Heart right ventricle (tissue), 16 donors: ENCODE results near the gene SETBP1. TPM values are rescaled to one million over a fixed set of nuclear protein-coding genes. Genes with fewer than 3 reads are reported as not detected.

Experiments
- ATAC-seq, 8 donors: fragments of 200-7000 bp; cut with Tn5 transposase; one replicate each; pipeline ENCODE4 v1.9.1; 2020; ENCODE audit warnings: mild to moderate bottlenecking in 8 of 8, moderate library complexity in 8 of 8, moderate number of reproducible peaks in 1 of 8
- DNase-seq, 2 donors: peaks; one replicate each; pipeline ENCODE4 v3.0.0-alpha.2; 2020
- H3K27ac ChIP-seq, 10 donors: fragments of 200-600 bp; sonication (generic) in 2 of 10; one replicate each; pipeline versions ENCODE4 v1.5.0 to v1.8.0; 2020 to 2022; ENCODE audit warnings: mild to moderate bottlenecking in 3 of 10
- H3K27me3 ChIP-seq, 7 donors: fragments of 200-600 bp; one replicate each; pipeline ENCODE4 v1.8.0; 2021 to 2022; ENCODE audit warnings: mild to moderate bottlenecking in 2 of 7
- H3K36me3 ChIP-seq, 9 donors: fragments of 200-600 bp; sonication (generic) in 1 of 9; one replicate each; pipeline versions ENCODE4 v1.5.0 to v1.8.0; 2020 to 2022; ENCODE audit warnings: mild to moderate bottlenecking in 2 of 9
- H3K4me1 ChIP-seq, 9 donors: fragments of 200-600 bp; sonication (generic) in 1 of 9; one replicate each; pipeline versions ENCODE4 v1.5.0 to v1.8.0; 2020 to 2022; ENCODE audit warnings: mild to moderate bottlenecking in 4 of 9
- H3K4me3 ChIP-seq, 10 donors: fragments of 200-600 bp; sonication (generic) in 2 of 10; one replicate each; pipeline versions ENCODE4 v1.5.0 to v1.8.0; 2020 to 2022; ENCODE audit warnings: mild to moderate bottlenecking in 7 of 10, moderate library complexity in 2 of 10
- H3K9me3 ChIP-seq, 11 donors: fragments of 200-600 bp in 10 of 11; sonication (generic) in 2 of 11; one replicate each; pipeline versions ENCODE4 v1.5.0 to v1.8.0; 2013 to 2022; ENCODE audit warnings: mild to moderate bottlenecking in 2 of 11, control low read depth in 1 of 11, moderate library complexity in 1 of 11
- WGBS, 2 donors: extraction: QIAGEN DNeasy Blood & Tissue Kit; methylation state at CpG; one replicate each; pipeline ENCODE4 v1.1.7; 2013; ENCODE audit warnings: inconsistent platforms in 1 of 2; 5-methylcytosine and 5-hydroxymethylcytosine counted together
- intact Hi-C, 10 donors: fragments of 100-400 bp; cut with DNase I; formaldehyde crosslinking; loops; one replicate each; pipeline versions ENCODE4 v1.11.1 to v1.14.2; 2022
- polyA plus RNA-seq, 2 donors: library from polyadenylated mRNA; stranded (reverse); fragments of 200-250 nt; gene quantifications; one replicate each; pipeline ENCODE4 v1.2.3, GENCODE V29; 2013
- total RNA-seq, 10 donors: library from RNA; stranded (reverse); fragmentation: NEBNext Ultra II Directional in 3 of 10; extraction: Animal tissue kit (Norgen Biotek cat#: 25700) in 3 of 10; gene quantifications; one replicate each; pipeline versions ENCODE4 v1.2.1 to v1.2.4, GENCODE V29; 2021 to 2023
- TF ChIP-seq, protein P1 (sequence below), 9 donors: fragments of 200-600 bp; sonication (generic) in 2 of 9; IDR thresholded peaks; one replicate each; pipeline versions ENCODE4 v1.5.0 to v1.8.0; 2021 to 2022; ENCODE audit warnings: antibody characterized with exemption in 9 of 9, mild to moderate bottlenecking in 5 of 9, moderate library complexity in 1 of 9
- donor health status: Arrhythmogenic right ventricular cardiomyopathy.
- donor health status: ischemic (EF 13 %, LVEDD 7.1; RV severe dilation, severe dysfunction).
- donor health status: healthy with polysubstance abuse.
- donor health status: DM: no; HTN: yes; CAD: no.
- donor health status: DM: no; HTN: no; CAD: no.
- donor health status: ischemic (EF 25% LVEDD 6.9; RV normal size, moderate dysfunction).
- donor health status: ischemic (EF 25% LVEDD 5.7; RV mildly dilated, moderate dysfunction).
- donor health status: healthy.
- donor health status: DM: yes; HTN: yes; CAD: no.
- donor health status: Ischemic cardiomyopathy.
- donor health status: ischemic (EF 35%, LVEDD 5.7; RV mildly dilated, moderate dysfunction).
- donor health status: nonischemic (EF 11% LVEDD 7.7; RV severe dilation, severe dysfunction).
- donor health status: DM: yes; HTN: yes; CAD: no.
- donor health status: PGD.
- donor health status: ischemic (EF 29% LVEDD 5.4; RV normal size, mild dysfunction).
- donor health status: nonischemic (EF 23%, LVEDD 6.1; RV moderate dilation, normal function).

Gene SETBP1
- total and polyA plus RNA-seq, 12 donors = 0.71 to 12.2 (median 6.1) TPM

GRCh38 chr18:44747157-44747556 is 66.5 kb downstream of the SETBP1 start:
- no peak overlapping the region for H3K27ac ChIP-seq
- DNase-seq (no peak), ATAC-seq (no peak)
- intact Hi-C loops = no loop called here
- H3K36me3 ChIP-seq = no peaks in the 10 kb centered on the region
- peaks cover 7 to 46% (median 21%) of the 10 kb centered on the region in 9 donors for H3K4me1 ChIP-seq
- 38 to 58% methylated on average over 1 of the region's 1 CpG for WGBS, 2 donors
- H3K27me3 ChIP-seq = peaks cover 0 to 78% (median 0%) of the 10 kb centered on the region in 7 donors
- no peaks in the 10 kb centered on the region for H3K9me3 ChIP-seq
- H3K4me3 ChIP-seq = no peak overlapping the region
- TF ChIP-seq, protein P1, sequence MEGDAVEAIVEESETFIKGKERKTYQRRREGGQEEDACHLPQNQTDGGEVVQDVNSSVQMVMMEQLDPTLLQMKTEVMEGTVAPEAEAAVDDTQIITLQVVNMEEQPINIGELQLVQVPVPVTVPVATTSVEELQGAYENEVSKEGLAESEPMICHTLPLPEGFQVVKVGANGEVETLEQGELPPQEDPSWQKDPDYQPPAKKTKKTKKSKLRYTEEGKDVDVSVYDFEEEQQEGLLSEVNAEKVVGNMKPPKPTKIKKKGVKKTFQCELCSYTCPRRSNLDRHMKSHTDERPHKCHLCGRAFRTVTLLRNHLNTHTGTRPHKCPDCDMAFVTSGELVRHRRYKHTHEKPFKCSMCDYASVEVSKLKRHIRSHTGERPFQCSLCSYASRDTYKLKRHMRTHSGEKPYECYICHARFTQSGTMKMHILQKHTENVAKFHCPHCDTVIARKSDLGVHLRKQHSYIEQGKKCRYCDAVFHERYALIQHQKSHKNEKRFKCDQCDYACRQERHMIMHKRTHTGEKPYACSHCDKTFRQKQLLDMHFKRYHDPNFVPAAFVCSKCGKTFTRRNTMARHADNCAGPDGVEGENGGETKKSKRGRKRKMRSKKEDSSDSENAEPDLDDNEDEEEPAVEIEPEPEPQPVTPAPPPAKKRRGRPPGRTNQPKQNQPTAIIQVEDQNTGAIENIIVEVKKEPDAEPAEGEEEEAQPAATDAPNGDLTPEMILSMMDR (IDR thresholded peaks at IDR 0.05) = no peak

DNA sequence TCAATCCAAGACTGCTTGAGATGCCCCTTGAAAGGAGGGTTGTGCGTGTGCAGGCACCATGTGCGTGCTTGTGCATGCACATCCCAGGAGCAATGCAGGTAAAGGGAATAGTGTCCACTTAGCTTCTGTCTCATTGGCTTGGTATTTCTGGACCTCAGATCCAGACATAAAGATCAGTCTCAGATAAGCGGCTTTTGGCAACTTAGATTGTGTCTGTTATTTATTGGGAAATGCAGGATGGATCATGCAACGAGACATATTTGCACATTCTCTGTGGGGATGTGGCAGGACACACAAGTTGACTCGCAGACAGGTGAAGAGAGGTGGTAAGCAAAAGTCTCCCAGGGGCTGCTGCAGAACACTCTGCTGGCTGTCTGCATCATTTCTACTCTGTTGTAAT is 67.9 kb downstream of the SETBP1 start:
- DNase-seq = no peak
- H3K27ac ChIP-seq = no peak overlapping the region
- no peak overlapping the region for H3K4me3 ChIP-seq
- no peaks in the 10 kb centered on the region for H3K36me3 ChIP-seq
- peaks cover 0 to 77% (median 0%) of the 10 kb centered on the region in 7 donors for H3K27me3 ChIP-seq
- no peaks in the 10 kb centered on the region for H3K9me3 ChIP-seq
- peaks cover 0 to 32% (median 20%) of the 10 kb centered on the region in 9 donors for H3K4me1 ChIP-seq
- ATAC-seq = no peak
- intact Hi-C loops = no loop called here
- TF ChIP-seq, protein P1 (IDR thresholded peaks at IDR 0.05) = no peak
- WGBS, 2 donors = 77 to 99% methylated on average over 5 of the region's 5 CpGs

- peaks cover 0 to 15% (median 12%) of the 10 kb centered on the region in 9 donors for H3K4me1 ChIP-seq
- TF ChIP-seq, protein P1 (IDR thresholded peaks at IDR 0.05) = no peak
- intact Hi-C loops = no loop called here
- H3K27ac ChIP-seq = no peak overlapping the region
- no peaks in the 10 kb centered on the region for H3K36me3 ChIP-seq
- H3K27me3 ChIP-seq = peaks cover 0 to 63% (median 0%) of the 10 kb centered on the region in 7 donors
- ATAC-seq = no peak
- DNase-seq = no peak
- H3K9me3 ChIP-seq = no peaks in the 10 kb centered on the region
- 100% methylated on average over 1 of the region's 1 CpG for WGBS, 2 donors
- H3K4me3 ChIP-seq = no peak overlapping the region
These were observed 70.1 kb downstream of the SETBP1 start for GRCh38 chr18:44750774-44751173.

DNA sequence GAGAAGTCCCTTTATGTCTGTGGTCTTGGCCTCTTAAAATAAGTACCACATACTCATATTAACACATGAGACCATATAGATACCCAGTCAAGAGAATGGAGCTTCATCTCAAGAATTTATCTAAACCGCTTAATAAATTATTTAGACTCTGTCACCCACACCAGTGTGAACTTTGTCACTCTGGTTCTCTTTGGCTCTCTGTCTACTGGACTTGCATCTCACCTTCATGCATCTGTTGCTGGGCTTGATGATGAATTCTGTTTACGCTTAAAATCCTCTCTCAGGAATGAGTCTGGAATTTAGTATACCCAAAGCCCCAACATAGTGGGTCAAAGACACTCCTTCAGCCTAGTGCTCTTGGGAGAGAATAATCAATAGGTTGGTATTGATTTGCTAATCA is 73.9 kb downstream of the SETBP1 start:
- no peaks in the 10 kb centered on the region for H3K9me3 ChIP-seq
- H3K36me3 ChIP-seq = no peaks in the 10 kb centered on the region
- intact Hi-C loops = no loop called here
- TF ChIP-seq, protein P1 (IDR thresholded peaks at IDR 0.05) = no peak
- H3K4me1 ChIP-seq = peaks cover 0 to 8% (median 0%) of the 10 kb centered on the region in 9 donors
- peaks cover 0 to 29% (median 0%) of the 10 kb centered on the region in 7 donors for H3K27me3 ChIP-seq
- no peak for DNase-seq
- H3K4me3 ChIP-seq = no peak overlapping the region
- 97 to 100% methylated on average over 2 of the region's 2 CpGs for WGBS, 2 donors
- no peak for ATAC-seq
- H3K27ac ChIP-seq = no peak overlapping the region
